GM19043 (cell line): ENCODE data around the gene SERINC4.

ENCODE experiments used
- ATAC-seq: cut with Tn5 transposase; IDR thresholded peaks from one replicate; pipeline ENCODE4 v1.9.1; 2021; ENCODE audit warnings: low read depth; ENCODE audit not compliant: unreplicated experiment

SERINC4 gene

GRCh38 chr15:43763819-43764446, 36.1 kb downstream of the SERINC4 start:
- ATAC-seq, result no peak

- ATAC-seq, result no peak
Measured at GRCh38 chr15:43762824-43763223, 37.2 kb downstream of the SERINC4 start.

- no peak for ATAC-seq
Measured at GRCh38 chr15:43751885-43752284, 48.1 kb downstream of the SERINC4 start.

GRCh38 chr15:43749690-43750345, 50.2 kb downstream of the SERINC4 start:
- peak; percentile 48 for ATAC-seq

- no peak for ATAC-seq
Measured at GRCh38 chr15:43748376-43748775, 51.6 kb downstream of the SERINC4 start.

- ATAC-seq, result peak; percentile 9
Measured at GRCh38 chr15:43746903-43747309, 53.1 kb downstream of the SERINC4 start.

GRCh38 chr15:43746245-43746902, 53.6 kb downstream of the SERINC4 start, which contains the start of gene PDIA3:
Gene PDIA3 (plus strand): TSS chr15:43746438. CDS start chr15:43746540, 102 bp downstream.
- peak; percentile 58 for ATAC-seq
